EL (cell line): ENCODE data around the gene INHA.

Experiments
- DNase-seq: peaks from one replicate; pipeline ENCODE4 v3.0.0-alpha.2; 2016

Gene INHA

GRCh38 chr2:219540784-219541504 is 31.2 kb upstream of the INHA start:
- no peak for DNase-seq

- peak; percentile 34 for DNase-seq
These were observed 30.4 kb upstream of the INHA start for GRCh38 chr2:219541611-219542180.

GRCh38 chr2:219542931-219543595 is 29.0 kb upstream of the INHA start:
- DNase-seq: peak; percentile 55

- DNase-seq: peak; percentile 98
These were observed 28.3 kb upstream of the INHA start, which contains the start of the genes CHPF and TMEM198 for GRCh38 chr2:219543596-219544358. Gene CHPF, minus strand, starts transcription at chr2:219543809. Its CDS starts 271 bp downstream, at chr2:219543538. Gene TMEM198, plus strand, starts transcription at chr2:219544028. Its CDS starts 700 bp downstream, at chr2:219544728.

- DNase-seq: no peak
These were observed 27.5 kb upstream of the INHA start for GRCh38 chr2:219544567-219544966.

GRCh38 chr2:219545295-219545942 is 26.7 kb upstream of the INHA start:
- no peak for DNase-seq

- no peak for DNase-seq
These were observed 26.2 kb upstream of the INHA start for GRCh38 chr2:219545943-219546352.

GRCh38 chr2:219547621-219548020 is 24.5 kb upstream of the INHA start:
- DNase-seq: no peak

- DNase-seq: no peak
These were observed 23.1 kb upstream of the INHA start for GRCh38 chr2:219548990-219549389.

- DNase-seq: no peak
These were observed 22.5 kb upstream of the INHA start for GRCh38 chr2:219549619-219550018.

- DNase-seq: peak; percentile 63
These were observed 20.4 kb upstream of the INHA start for GRCh38 chr2:219551441-219552381.

GRCh38 chr2:219552382-219553167 is 19.5 kb upstream of the INHA start:
- peak; percentile 84 for DNase-seq

- DNase-seq: no peak
These were observed 19.0 kb upstream of the INHA start for GRCh38 chr2:219553168-219553417.

- no peak for DNase-seq
These were observed 18.6 kb upstream of the INHA start for GRCh38 chr2:219553463-219553963.

GRCh38 chr2:219554350-219554749 is 17.8 kb upstream of the INHA start:
- DNase-seq: no peak

GRCh38 chr2:219555956-219556355 is 16.2 kb upstream of the INHA start:
- no peak for DNase-seq

GRCh38 chr2:219556413-219556812 is 15.7 kb upstream of the INHA start:
- DNase-seq: no peak

- DNase-seq: no peak
These were observed 14.8 kb upstream of the INHA start for GRCh38 chr2:219557320-219557719.

GRCh38 chr2:219557791-219558785 is 14.0 kb upstream of the INHA start:
- DNase-seq: no peak
